Measurements from ENCODE around the gene BEGAIN.

DNA sequence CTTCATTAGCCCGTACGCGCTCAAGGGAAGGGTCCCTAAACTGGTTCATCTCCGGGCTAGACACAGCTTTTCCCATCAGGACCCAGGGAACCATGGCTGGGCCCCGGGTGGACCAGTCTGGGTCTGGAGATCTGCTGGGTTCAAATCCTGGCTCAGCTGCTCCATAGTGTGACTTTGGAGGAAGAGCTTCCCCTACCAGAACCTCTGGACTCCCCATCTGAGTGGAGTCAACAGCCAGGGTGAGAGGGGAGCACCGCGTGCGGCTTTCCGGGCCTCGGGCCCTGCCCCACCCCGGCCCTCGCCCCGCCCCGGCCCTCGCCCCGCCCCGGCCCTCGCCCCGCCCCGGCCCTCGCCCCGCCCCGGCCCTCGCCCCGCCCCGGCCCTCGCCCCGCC is 41.2 kb downstream of the BEGAIN start:
- TF ChIP-seq POLR2A (IDR thresholded peaks at IDR 0.05; ENCODE audit: control extremely low read depth in 1 of 2, low read depth in 2 of 2, low read length in 2 of 2) (no peak), RFX5 (IDR thresholded peaks at IDR 0.05; ENCODE audit: borderline replicate concordance, low read depth, low read length) (no peak), GABPA (IDR thresholded peaks at IDR 0.05; ENCODE audit: borderline replicate concordance, insufficient read depth, low read length) (no peak), POU5F1 (IDR thresholded peaks at IDR 0.05; ENCODE audit: low read depth, low read length) (no peak), POLR2AphosphoS5 (IDR thresholded peaks at IDR 0.05; ENCODE audit: low read depth, low read length) (no peak)
- TF ChIP-seq, protein P1, sequence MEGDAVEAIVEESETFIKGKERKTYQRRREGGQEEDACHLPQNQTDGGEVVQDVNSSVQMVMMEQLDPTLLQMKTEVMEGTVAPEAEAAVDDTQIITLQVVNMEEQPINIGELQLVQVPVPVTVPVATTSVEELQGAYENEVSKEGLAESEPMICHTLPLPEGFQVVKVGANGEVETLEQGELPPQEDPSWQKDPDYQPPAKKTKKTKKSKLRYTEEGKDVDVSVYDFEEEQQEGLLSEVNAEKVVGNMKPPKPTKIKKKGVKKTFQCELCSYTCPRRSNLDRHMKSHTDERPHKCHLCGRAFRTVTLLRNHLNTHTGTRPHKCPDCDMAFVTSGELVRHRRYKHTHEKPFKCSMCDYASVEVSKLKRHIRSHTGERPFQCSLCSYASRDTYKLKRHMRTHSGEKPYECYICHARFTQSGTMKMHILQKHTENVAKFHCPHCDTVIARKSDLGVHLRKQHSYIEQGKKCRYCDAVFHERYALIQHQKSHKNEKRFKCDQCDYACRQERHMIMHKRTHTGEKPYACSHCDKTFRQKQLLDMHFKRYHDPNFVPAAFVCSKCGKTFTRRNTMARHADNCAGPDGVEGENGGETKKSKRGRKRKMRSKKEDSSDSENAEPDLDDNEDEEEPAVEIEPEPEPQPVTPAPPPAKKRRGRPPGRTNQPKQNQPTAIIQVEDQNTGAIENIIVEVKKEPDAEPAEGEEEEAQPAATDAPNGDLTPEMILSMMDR (IDR thresholded peaks at IDR 0.05; ENCODE audit: control extremely low read depth in 1 of 3, insufficient read depth in 1 of 3, low read depth in 1 of 3, low read length in 3 of 3), result no peak
- TF ChIP-seq, protein P2, sequence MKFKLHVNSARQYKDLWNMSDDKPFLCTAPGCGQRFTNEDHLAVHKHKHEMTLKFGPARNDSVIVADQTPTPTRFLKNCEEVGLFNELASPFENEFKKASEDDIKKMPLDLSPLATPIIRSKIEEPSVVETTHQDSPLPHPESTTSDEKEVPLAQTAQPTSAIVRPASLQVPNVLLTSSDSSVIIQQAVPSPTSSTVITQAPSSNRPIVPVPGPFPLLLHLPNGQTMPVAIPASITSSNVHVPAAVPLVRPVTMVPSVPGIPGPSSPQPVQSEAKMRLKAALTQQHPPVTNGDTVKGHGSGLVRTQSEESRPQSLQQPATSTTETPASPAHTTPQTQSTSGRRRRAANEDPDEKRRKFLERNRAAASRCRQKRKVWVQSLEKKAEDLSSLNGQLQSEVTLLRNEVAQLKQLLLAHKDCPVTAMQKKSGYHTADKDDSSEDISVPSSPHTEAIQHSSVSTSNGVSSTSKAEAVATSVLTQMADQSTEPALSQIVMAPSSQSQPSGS (IDR thresholded peaks at IDR 0.05; ENCODE audit: low read length), result no peak

Measured in H1 (cell line).